HG03575 (cell line): ENCODE data around the gene JAZF1.
A peak's percentile ranks its signal among the peaks of the same experiment; 100 is the strongest.

Source experiments
- ATAC-seq: cut with Tn5 transposase; IDR thresholded peaks from one replicate; pipeline ENCODE4 v1.9.1; 2021; ENCODE audit not compliant: unreplicated experiment, insufficient number of reproducible peaks, low FRiP score; ENCODE audit errors: extremely low read depth

The JAZF1 gene

GRCh38 chr7:28065721-28066285, 114.8 kb downstream of the JAZF1 start:
- ATAC-seq = no peak

- ATAC-seq = no peak
These were observed 115.3 kb downstream of the JAZF1 start for GRCh38 chr7:28065308-28065707.

- no peak for ATAC-seq
These were observed 116.2 kb downstream of the JAZF1 start for GRCh38 chr7:28064437-28064836.

GRCh38 chr7:28062197-28062991, 118.2 kb downstream of the JAZF1 start:
- ATAC-seq = peak; percentile 81

- ATAC-seq = no peak
These were observed 118.8 kb downstream of the JAZF1 start for GRCh38 chr7:28061824-28062196.

- no peak for ATAC-seq
These were observed 120.1 kb downstream of the JAZF1 start for GRCh38 chr7:28060371-28060950.

GRCh38 chr7:28055161-28055544, 125.4 kb downstream of the JAZF1 start:
- ATAC-seq = no peak

- ATAC-seq = no peak
These were observed 125.9 kb downstream of the JAZF1 start for GRCh38 chr7:28054531-28055160.

- ATAC-seq = no peak
These were observed 127.7 kb downstream of the JAZF1 start for GRCh38 chr7:28052933-28053332.

GRCh38 chr7:28048694-28049093, 131.9 kb downstream of the JAZF1 start:
- ATAC-seq = no peak

GRCh38 chr7:28046035-28046434, 134.6 kb downstream of the JAZF1 start:
- no peak for ATAC-seq

GRCh38 chr7:28045592-28045991, 135.0 kb downstream of the JAZF1 start:
- no peak for ATAC-seq

GRCh38 chr7:28044825-28045224, 135.8 kb downstream of the JAZF1 start:
- no peak for ATAC-seq

- no peak for ATAC-seq
These were observed 137.9 kb downstream of the JAZF1 start for GRCh38 chr7:28042721-28043120.

GRCh38 chr7:28041508-28042314, 138.9 kb downstream of the JAZF1 start:
- ATAC-seq = no peak

GRCh38 chr7:28038175-28038797, 142.3 kb downstream of the JAZF1 start:
- no peak for ATAC-seq

- peak; percentile 76 for ATAC-seq
These were observed 143.2 kb downstream of the JAZF1 start for GRCh38 chr7:28037220-28038010.

- ATAC-seq = no peak
These were observed 143.9 kb downstream of the JAZF1 start for GRCh38 chr7:28036696-28037095.
